GM23338 (cell line): ENCODE measurements around the gene CORO1C. TPM values are rescaled to one million over a fixed set of nuclear protein-coding genes. Genes with fewer than 3 reads are reported as not detected.

Experiments used
- ATAC-seq: fragments of 200-7000 bp; cut with Tn5 transposase; 3 replicates; pipeline ENCODE4 v1.9.1; 2020
- DNase-seq: peaks from one replicate; pipeline ENCODE4 v3.0.0-alpha.2; 2015; ENCODE audit warnings: low spot score
- H2AFZ ChIP-seq: fragments of 200-600 bp; sonication (generic); 2 replicates; pipeline ENCODE4 v1.8.0; 2016; ENCODE audit warnings: antibody characterized with exemption, mild to moderate bottlenecking, moderate library complexity
- H3F3A ChIP-seq: fragments of 200-600 bp; sonication (generic); replicated peaks from 2 replicates; pipeline ENCODE4 v1.8.0; 2017; ENCODE audit warnings: antibody characterized with exemption, mixed run types, low read depth
- H3K27ac ChIP-seq: fragments of 200-600 bp; sonication (generic); 2 replicates; pipeline ENCODE4 v1.6.1; 2016; ENCODE audit warnings: low read depth
- H3K27me3 ChIP-seq: fragments of 200-600 bp; sonication (generic); 2 replicates; pipeline ENCODE4 v1.8.0; 2016; ENCODE audit warnings: mild to moderate bottlenecking, mixed run types, moderate library complexity; ENCODE audit not compliant: insufficient read depth
- H3K36me3 ChIP-seq: fragments of 200-600 bp; sonication (generic); 2 replicates; pipeline ENCODE4 v1.8.0; 2016; ENCODE audit warnings: mild to moderate bottlenecking; ENCODE audit not compliant: insufficient read depth
- H3K4me1 ChIP-seq: fragments of 200-600 bp; sonication (generic); 2 replicates; pipeline ENCODE4 v1.8.0; 2016; ENCODE audit warnings: mild to moderate bottlenecking, moderate library complexity; ENCODE audit not compliant: insufficient read depth
- H3K4me2 ChIP-seq: fragments of 200-600 bp; sonication (generic); 2 replicates; pipeline ENCODE4 v1.7.1; 2017; ENCODE audit warnings: mixed run types
- H3K4me3 ChIP-seq: fragments of 200-600 bp; sonication (generic); 2 replicates; pipeline ENCODE4 v1.6.1; 2016; ENCODE audit warnings: mixed run types
- H3K79me2 ChIP-seq: fragments of 200-600 bp; sonication (generic); replicated peaks from 2 replicates; pipeline ENCODE4 v1.8.0; 2017; ENCODE audit warnings: mild to moderate bottlenecking; ENCODE audit not compliant: insufficient read depth
- H3K9me2 ChIP-seq: fragments of 200-600 bp; sonication (generic); 2 replicates; pipeline ENCODE4 v1.8.0; 2017; ENCODE audit not compliant: insufficient read depth
- H4K20me1 ChIP-seq: fragments of 200-600 bp; sonication (generic); replicated peaks from 2 replicates; pipeline ENCODE4 v1.8.0; 2017; ENCODE audit warnings: mild to moderate bottlenecking; ENCODE audit not compliant: insufficient read depth
- H3K27ac Mint-ChIP-seq: 2 replicates; pipeline ENCODE4 v1.8.0; 2020; ENCODE audit warnings: inconsistent platforms, mild to moderate bottlenecking, moderate library complexity, mixed read lengths
- H3K27me3 Mint-ChIP-seq: 3 replicates; pipeline ENCODE4 v1.8.0; 2022; ENCODE audit warnings: low read depth, mild to moderate bottlenecking, moderate library complexity, mixed read lengths, inconsistent platforms; ENCODE audit not compliant: insufficient read depth, poor library complexity
- H3K36me3 Mint-ChIP-seq: 3 replicates; pipeline ENCODE4 v1.8.0; 2021; ENCODE audit warnings: low read depth, mild to moderate bottlenecking, inconsistent platforms, moderate library complexity, mixed read lengths
- H3K4me1 Mint-ChIP-seq: 3 replicates; pipeline ENCODE4 v1.8.0; 2020; ENCODE audit warnings: mild to moderate bottlenecking, inconsistent platforms, mixed read lengths
- H3K4me3 Mint-ChIP-seq: 3 replicates; pipeline ENCODE4 v1.8.0; 2021; ENCODE audit warnings: moderate library complexity, mild to moderate bottlenecking, inconsistent platforms, mixed read lengths
- H3K9me3 Mint-ChIP-seq: 3 replicates; pipeline ENCODE4 v1.8.0; 2020; ENCODE audit warnings: moderate library complexity, mild to moderate bottlenecking, inconsistent platforms, mixed read lengths
- CREB1 ChIP-seq: fragments of 250-450 bp; sonication (Bioruptor Pico); IDR thresholded peaks from 2 replicates; pipeline ENCODE4 v1.5.0; 2020; ENCODE audit warnings: low read depth, mild to moderate bottlenecking, moderate library complexity
- CTCF ChIP-seq, 2 experiments: fragments of 200-600 bp in 1 of 2; sonication (generic) in 1 of 2; conservative IDR thresholded peaks; 2 replicates each; pipeline versions ENCODE4 v1.5.1 to v1.6.1; 2016 to 2017; ENCODE audit warnings: antibody characterized with exemption in 2 of 2, low read depth in 2 of 2, mild to moderate bottlenecking in 2 of 2, moderate library complexity in 1 of 2
- EZH2 ChIP-seq: fragments of 200-600 bp; sonication (generic); IDR thresholded peaks from one replicate; pipeline ENCODE4 v1.8.0; 2017; ENCODE audit warnings: antibody characterized with exemption, mild to moderate bottlenecking, low read depth; ENCODE audit not compliant: unreplicated experiment
- EZH2phosphoT487 ChIP-seq: fragments of 200-600 bp; sonication (generic); IDR thresholded peaks from one replicate; pipeline ENCODE4 v1.8.1; 2018; ENCODE audit warnings: antibody characterized with exemption; ENCODE audit not compliant: unreplicated experiment
- JUNB ChIP-seq: IDR thresholded peaks from one replicate; pipeline ENCODE4 v1.6.1; 2016; ENCODE audit warnings: antibody characterized with exemption; ENCODE audit not compliant: unreplicated experiment
- NANOG ChIP-seq: IDR thresholded peaks from 2 replicates; pipeline ENCODE4 v1.6.1; 2016; ENCODE audit warnings: antibody characterized with exemption, borderline replicate concordance
- POLR2AphosphoS5 ChIP-seq: IDR thresholded peaks from 2 replicates; pipeline ENCODE4 v1.6.1; 2016; ENCODE audit warnings: antibody characterized with exemption, low read depth
- REST ChIP-seq: IDR thresholded peaks from one replicate; pipeline ENCODE4 v1.6.1; 2018; ENCODE audit warnings: antibody characterized with exemption; ENCODE audit not compliant: unreplicated experiment
- STAT1 ChIP-seq: IDR thresholded peaks from one replicate; pipeline ENCODE4 v1.6.1; 2016; ENCODE audit warnings: antibody characterized with exemption; ENCODE audit not compliant: unreplicated experiment
- ZNF114 ChIP-seq: fragments of 250-450 bp; sonication (Bioruptor Pico); IDR thresholded peaks from 2 replicates; pipeline ENCODE4 v1.5.0; 2020; ENCODE audit warnings: mild to moderate bottlenecking, moderate library complexity
- ZNF331 ChIP-seq: fragments of 250-450 bp; sonication (Bioruptor Pico); IDR thresholded peaks from 2 replicates; pipeline ENCODE4 v1.5.0; 2020; ENCODE audit warnings: low read depth, mild to moderate bottlenecking, moderate library complexity
- polyA plus RNA-seq: library from polyadenylated mRNA; unstranded; fragments of >200 nt; fragmentation: Nextera tagmentation; extraction: Ambion mirVana; gene quantifications from 2 replicates; pipeline ENCODE4 v1.2.1, GENCODE V29; 2016
- total RNA-seq: library from RNA; depleted of rRNA; stranded (reverse); fragments of >200 nt; shearing (Covaris generic); gene quantifications from 2 replicates; pipeline ENCODE4 v1.2.3, GENCODE V29; 2014
- TF ChIP-seq, protein P1 (sequence below): fragments of 250-450 bp; sonication (Bioruptor Pico); IDR thresholded peaks from 2 replicates; pipeline ENCODE4 v1.5.0; 2020; ENCODE audit warnings: mild to moderate bottlenecking, moderate library complexity

Gene CORO1C
- total and polyA plus RNA-seq, 2 experiments from 2014 or later = 59.2 to 89.5 TPM

DNA sequence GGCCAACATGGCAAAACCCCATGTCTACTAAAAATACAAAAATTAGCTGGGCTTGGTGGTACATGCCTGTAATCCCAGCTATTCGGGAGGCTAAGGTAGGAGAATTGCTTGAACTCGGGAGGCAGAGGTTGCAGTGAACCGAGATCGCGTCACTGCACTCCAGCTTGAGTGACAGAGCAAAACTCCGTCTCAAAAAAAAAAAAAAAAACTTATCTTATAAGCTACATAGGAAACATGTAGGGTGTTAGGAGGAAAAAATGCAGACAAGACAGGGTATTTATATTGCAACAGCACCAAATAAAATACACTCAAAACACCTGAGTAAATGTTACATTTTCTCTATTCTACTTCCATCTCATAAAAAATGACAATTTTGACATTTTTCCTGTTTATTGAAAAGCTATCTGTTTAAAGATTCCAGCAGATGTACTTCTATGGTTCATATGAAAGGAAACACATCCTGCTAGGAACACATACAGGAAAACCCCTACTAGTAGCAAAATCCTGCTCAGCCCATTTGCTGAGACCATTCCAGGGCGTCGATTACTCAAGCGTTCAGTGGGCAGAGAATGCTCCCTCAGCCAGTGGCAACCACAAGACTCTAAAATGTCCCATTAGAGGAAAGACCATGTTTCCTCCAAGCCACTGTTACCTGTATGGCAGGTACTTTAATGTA, 19.7 kb downstream of the CORO1C start (continued):
- TF ChIP-seq, protein P1, sequence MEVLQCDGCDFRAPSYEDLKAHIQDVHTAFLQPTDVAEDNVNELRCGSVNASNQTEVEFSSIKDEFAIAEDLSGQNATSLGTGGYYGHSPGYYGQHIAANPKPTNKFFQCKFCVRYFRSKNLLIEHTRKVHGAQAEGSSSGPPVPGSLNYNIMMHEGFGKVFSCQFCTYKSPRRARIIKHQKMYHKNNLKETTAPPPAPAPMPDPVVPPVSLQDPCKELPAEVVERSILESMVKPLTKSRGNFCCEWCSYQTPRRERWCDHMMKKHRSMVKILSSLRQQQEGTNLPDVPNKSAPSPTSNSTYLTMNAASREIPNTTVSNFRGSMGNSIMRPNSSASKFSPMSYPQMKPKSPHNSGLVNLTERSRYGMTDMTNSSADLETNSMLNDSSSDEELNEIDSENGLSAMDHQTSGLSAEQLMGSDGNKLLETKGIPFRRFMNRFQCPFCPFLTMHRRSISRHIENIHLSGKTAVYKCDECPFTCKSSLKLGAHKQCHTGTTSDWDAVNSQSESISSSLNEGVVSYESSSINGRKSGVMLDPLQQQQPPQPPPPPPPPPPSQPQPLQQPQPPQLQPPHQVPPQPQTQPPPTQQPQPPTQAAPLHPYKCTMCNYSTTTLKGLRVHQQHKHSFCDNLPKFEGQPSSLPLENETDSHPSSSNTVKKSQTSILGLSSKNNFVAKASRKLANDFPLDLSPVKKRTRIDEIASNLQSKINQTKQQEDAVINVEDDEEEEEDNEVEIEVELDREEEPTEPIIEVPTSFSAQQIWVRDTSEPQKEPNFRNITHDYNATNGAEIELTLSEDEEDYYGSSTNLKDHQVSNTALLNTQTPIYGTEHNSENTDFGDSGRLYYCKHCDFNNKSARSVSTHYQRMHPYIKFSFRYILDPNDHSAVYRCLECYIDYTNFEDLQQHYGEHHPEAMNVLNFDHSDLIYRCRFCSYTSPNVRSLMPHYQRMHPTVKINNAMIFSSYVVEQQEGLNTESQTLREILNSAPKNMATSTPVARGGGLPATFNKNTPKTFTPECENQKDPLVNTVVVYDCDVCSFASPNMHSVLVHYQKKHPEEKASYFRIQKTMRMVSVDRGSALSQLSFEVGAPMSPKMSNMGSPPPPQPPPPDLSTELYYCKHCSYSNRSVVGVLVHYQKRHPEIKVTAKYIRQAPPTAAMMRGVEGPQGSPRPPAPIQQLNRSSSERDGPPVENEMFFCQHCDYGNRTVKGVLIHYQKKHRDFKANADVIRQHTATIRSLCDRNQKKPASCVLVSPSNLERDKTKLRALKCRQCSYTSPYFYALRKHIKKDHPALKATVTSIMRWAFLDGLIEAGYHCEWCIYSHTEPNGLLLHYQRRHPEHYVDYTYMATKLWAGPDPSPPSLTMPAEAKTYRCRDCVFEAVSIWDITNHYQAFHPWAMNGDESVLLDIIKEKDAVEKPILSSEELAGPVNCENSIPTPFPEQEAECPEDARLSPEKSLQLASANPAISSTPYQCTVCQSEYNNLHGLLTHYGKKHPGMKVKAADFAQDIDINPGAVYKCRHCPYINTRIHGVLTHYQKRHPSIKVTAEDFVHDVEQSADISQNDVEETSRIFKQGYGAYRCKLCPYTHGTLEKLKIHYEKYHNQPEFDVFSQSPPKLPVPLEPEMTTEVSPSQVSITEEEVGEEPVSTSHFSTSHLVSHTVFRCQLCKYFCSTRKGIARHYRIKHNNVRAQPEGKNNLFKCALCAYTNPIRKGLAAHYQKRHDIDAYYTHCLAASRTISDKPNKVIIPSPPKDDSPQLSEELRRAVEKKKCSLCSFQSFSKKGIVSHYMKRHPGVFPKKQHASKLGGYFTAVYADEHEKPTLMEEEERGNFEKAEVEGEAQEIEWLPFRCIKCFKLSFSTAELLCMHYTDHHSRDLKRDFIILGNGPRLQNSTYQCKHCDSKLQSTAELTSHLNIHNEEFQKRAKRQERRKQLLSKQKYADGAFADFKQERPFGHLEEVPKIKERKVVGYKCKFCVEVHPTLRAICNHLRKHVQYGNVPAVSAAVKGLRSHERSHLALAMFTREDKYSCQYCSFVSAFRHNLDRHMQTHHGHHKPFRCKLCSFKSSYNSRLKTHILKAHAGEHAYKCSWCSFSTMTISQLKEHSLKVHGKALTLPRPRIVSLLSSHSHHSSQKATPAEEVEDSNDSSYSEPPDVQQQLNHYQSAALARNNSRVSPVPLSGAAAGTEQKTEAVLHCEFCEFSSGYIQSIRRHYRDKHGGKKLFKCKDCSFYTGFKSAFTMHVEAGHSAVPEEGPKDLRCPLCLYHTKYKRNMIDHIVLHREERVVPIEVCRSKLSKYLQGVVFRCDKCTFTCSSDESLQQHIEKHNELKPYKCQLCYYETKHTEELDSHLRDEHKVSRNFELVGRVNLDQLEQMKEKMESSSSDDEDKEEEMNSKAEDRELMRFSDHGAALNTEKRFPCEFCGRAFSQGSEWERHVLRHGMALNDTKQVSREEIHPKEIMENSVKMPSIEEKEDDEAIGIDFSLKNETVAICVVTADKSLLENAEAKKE (CRISPR knock-in tag) = no peak
- TF ChIP-seq ZNF331 (CRISPR knock-in tag) (no peak), ZNF114 (no peak)

DNA sequence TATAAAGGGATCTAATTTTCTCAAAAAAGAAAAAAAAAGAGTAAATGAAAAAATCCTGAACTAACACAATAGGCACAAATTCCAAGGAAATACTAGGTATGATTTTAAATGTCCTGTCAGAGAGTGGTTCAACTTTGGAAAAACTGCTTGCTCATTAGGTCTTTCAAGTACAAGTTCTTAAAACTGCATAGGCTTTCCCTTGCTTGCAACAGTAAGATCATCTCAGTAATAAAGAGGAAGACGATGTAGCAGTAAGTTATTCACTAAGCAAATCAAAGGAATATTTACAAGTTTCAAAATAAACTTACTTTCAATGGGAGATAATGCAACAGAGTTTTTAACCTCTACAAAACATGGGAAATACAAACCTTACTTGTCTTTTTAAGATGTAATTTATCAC, 21.6 kb downstream of the CORO1C start:
- H2AFZ ChIP-seq = no peak overlapping the region
- peaks cover 12% of the 10 kb centered on the region; the same call in 1 of the 2 replicates for H4K20me1 ChIP-seq

More for the DNA sequence above, 21.6 kb downstream of the CORO1C start:
- no peaks in the 10 kb centered on the region for H3K36me3 ChIP-seq
- ATAC-seq (no peak), DNase-seq (no peak)
- TF ChIP-seq EZH2phosphoT487 (no peak), CREB1 (CRISPR knock-in tag) (no peak), ZNF114 (no peak), STAT1 (no peak), REST (no peak), JUNB (no peak), EZH2 (no peak), ZNF331 (CRISPR knock-in tag) (no peak), CTCF (conservative IDR thresholded peaks at IDR 0.05; ENCODE audit: low read depth in 2 of 2) (no peak), NANOG (no peak), POLR2AphosphoS5 (no peak)
- H3K27me3 ChIP-seq = no peaks in the 10 kb centered on the region
- no peaks in the 10 kb centered on the region for H3K36me3 Mint-ChIP-seq
- peaks cover 25% of the 10 kb centered on the region for H3K4me1 ChIP-seq
- no peaks in the 10 kb centered on the region for H3F3A ChIP-seq
- H3K27me3 Mint-ChIP-seq = peaks cover 3% of the 10 kb centered on the region
- no peaks in the 10 kb centered on the region for H3K9me3 Mint-ChIP-seq
- no peak overlapping the region for H3K4me3 Mint-ChIP-seq
- H3K27ac Mint-ChIP-seq = peak overlapping the region; percentile 46; the same call in 1 of the 2 replicates
- peaks cover 25% of the 10 kb centered on the region for H3K4me1 Mint-ChIP-seq
- H3K27ac ChIP-seq = no peak overlapping the region
- no peak overlapping the region for H3K4me3 ChIP-seq
- peaks cover 100% of the 10 kb centered on the region for H3K79me2 ChIP-seq
- H3K9me2 ChIP-seq = no peaks in the 10 kb centered on the region
- H3K4me2 ChIP-seq = no peak overlapping the region
